Prostate gland (tissue), 2 donors: ENCODE data around the gene CEMIP.

Source experiments
- POLR2AphosphoS5 ChIP-seq: sonication (generic); formaldehyde crosslinking; IDR thresholded peaks from one replicate; pipeline ENCODE4 v1.6.1; 2017; ENCODE audit warnings: antibody characterized with exemption
- TF ChIP-seq, protein P1 (sequence below), 4 experiments: fragments of 200-600 bp in 2 of 4; fragments of 450-650 bp in 2 of 4; sonication (generic) in 2 of 4; IDR thresholded peaks; 1 replicate in 3 of 4; 2 replicates in 1 of 4; pipeline ENCODE4 v1.5.1; 2016 to 2019; ENCODE audit warnings: antibody characterized with exemption in 4 of 4, mild to moderate bottlenecking in 2 of 4, moderate library complexity in 2 of 4

DNA sequence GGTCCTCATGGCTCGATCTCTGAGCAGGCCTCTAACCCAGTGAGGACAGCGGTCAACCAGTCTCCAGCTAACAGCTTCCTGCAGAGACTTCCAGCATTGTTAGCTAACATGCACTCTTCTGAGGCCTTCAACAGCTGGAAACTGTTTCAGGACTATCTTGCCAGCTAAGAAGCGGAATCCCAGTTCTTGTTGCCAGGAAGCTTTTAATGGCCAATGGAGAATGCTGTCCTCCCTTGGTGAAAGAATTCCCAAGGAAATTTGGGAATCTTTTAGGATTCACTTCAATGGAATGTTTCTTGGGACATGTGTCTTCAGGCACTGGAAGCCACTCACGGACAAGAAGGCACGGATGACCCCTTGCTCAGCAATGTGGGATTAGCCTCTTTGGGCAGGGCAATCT is 91.7 kb downstream of the CEMIP start:
- TF ChIP-seq, protein P1, sequence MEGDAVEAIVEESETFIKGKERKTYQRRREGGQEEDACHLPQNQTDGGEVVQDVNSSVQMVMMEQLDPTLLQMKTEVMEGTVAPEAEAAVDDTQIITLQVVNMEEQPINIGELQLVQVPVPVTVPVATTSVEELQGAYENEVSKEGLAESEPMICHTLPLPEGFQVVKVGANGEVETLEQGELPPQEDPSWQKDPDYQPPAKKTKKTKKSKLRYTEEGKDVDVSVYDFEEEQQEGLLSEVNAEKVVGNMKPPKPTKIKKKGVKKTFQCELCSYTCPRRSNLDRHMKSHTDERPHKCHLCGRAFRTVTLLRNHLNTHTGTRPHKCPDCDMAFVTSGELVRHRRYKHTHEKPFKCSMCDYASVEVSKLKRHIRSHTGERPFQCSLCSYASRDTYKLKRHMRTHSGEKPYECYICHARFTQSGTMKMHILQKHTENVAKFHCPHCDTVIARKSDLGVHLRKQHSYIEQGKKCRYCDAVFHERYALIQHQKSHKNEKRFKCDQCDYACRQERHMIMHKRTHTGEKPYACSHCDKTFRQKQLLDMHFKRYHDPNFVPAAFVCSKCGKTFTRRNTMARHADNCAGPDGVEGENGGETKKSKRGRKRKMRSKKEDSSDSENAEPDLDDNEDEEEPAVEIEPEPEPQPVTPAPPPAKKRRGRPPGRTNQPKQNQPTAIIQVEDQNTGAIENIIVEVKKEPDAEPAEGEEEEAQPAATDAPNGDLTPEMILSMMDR (IDR thresholded peaks at IDR 0.05): no peak
- no peak for TF ChIP-seq POLR2AphosphoS5
